ENCODE results near the gene OXLD1.
"Not testable (repeated sequence)": the region's sequence is repeated elsewhere in the genome, so short reads cannot be mapped to it uniquely, and the experiment has no call there.

OXLD1 gene

GRCh38 chr17:81648707-81649085, 17.7 kb downstream of the OXLD1 start:
- no peak for DNase-seq

GRCh38 chr17:81648013-81648706, 18.2 kb downstream of the OXLD1 start:
- DNase-seq = no peak

- no peak for DNase-seq
Measured at GRCh38 chr17:81647640-81648012, 18.8 kb downstream of the OXLD1 start.

- no peak for DNase-seq
Measured at GRCh38 chr17:81646869-81647600, 19.4 kb downstream of the OXLD1 start.

GRCh38 chr17:81644976-81645952, 21.1 kb downstream of the OXLD1 start:
- no peak for DNase-seq

GRCh38 chr17:81644496-81644895, 21.9 kb downstream of the OXLD1 start:
- DNase-seq = no peak

GRCh38 chr17:81641825-81642489, 24.4 kb downstream of the OXLD1 start:
- no peak for DNase-seq

- DNase-seq = no peak
Measured at GRCh38 chr17:81640011-81640410, 26.4 kb downstream of the OXLD1 start.

- DNase-seq = no peak
Measured at GRCh38 chr17:81638683-81639082, 27.7 kb downstream of the OXLD1 start.

- DNase-seq = peak; percentile 70
Measured at GRCh38 chr17:81636505-81637288, 29.7 kb downstream of the OXLD1 start, which contains the start of the genes NPLOC4 and TSPAN10. Gene NPLOC4, minus strand, starts transcription at chr17:81637112. Its CDS starts 182 bp downstream, at chr17:81636930. Gene TSPAN10, plus strand, starts transcription at chr17:81637196. Its CDS starts 5,217 bp downstream, at chr17:81642413.

GRCh38 chr17:81635973-81636504, 30.4 kb downstream of the OXLD1 start:
- no peak for DNase-seq

GRCh38 chr17:81635431-81635830, 31.0 kb downstream of the OXLD1 start:
- no peak for DNase-seq

GRCh38 chr17:81631482-81631881, 34.9 kb downstream of the OXLD1 start:
- no peak for DNase-seq

- DNase-seq = no peak
Measured at GRCh38 chr17:81630274-81630673, 36.1 kb downstream of the OXLD1 start.

- no peak for DNase-seq
Measured at GRCh38 chr17:81621494-81622130, 44.8 kb downstream of the OXLD1 start.

GRCh38 chr17:81618307-81618706, 48.1 kb downstream of the OXLD1 start:
- not testable (repeated sequence) for DNase-seq

- DNase-seq = no peak
Measured at GRCh38 chr17:81616877-81617276, 49.5 kb downstream of the OXLD1 start.

GRCh38 chr17:81615401-81615930, 50.9 kb downstream of the OXLD1 start:
- DNase-seq = no peak
